WERI-Rb-1 (cell line): ENCODE measurements around the gene PTCD1.

Experiments
- DNase-seq: peaks from one replicate; pipeline ENCODE4 v3.0.0-alpha.2; 2020
- H3K27ac ChIP-seq: fragments of 250-450 bp; sonication (Bioruptor Pico); 2 replicates; pipeline ENCODE4 v1.5.1; 2020; ENCODE audit warnings: mild to moderate bottlenecking, moderate library complexity
- H3K27me3 ChIP-seq: fragments of 250-450 bp; sonication (Bioruptor Pico); 2 replicates; pipeline ENCODE4 v1.5.1; 2021; ENCODE audit warnings: mild to moderate bottlenecking, low read depth, moderate library complexity; ENCODE audit not compliant: insufficient read depth, severe bottlenecking
- H3K36me3 ChIP-seq: fragments of 250-450 bp; sonication (Bioruptor Pico); 2 replicates; pipeline ENCODE4 v1.5.1; 2020; ENCODE audit warnings: mild to moderate bottlenecking, moderate library complexity
- H3K4me3 ChIP-seq: 2 replicates; pipeline ENCODE4 v1.5.1; 2011; ENCODE audit warnings: low read depth, mild to moderate bottlenecking, control low read depth, low read length
- H3K9me3 ChIP-seq: fragments of 250-450 bp; sonication (Bioruptor Pico); 2 replicates; pipeline ENCODE4 v1.5.1; 2021; ENCODE audit warnings: mild to moderate bottlenecking, moderate library complexity; ENCODE audit not compliant: severe bottlenecking
- TF ChIP-seq, protein P1 (sequence below): IDR thresholded peaks from 2 replicates; pipeline ENCODE4 v1.5.1; 2011; ENCODE audit warnings: low read depth, mild to moderate bottlenecking, control low read depth, inconsistent platforms, low read length

PTCD1 gene

GRCh38 chr7:99472561-99473314 lies 34.1 kb upstream of the PTCD1 start, which contains the start of gene ZNF789:
Gene ZNF789 (plus strand): TSS chr7:99472890. CDS start chr7:99476457, 3,567 bp downstream.
- Histone ChIP-seq H3K36me3 (peaks cover 12% of the 10 kb centered on the region), H3K27ac (peak within 1 kb of the TSS; percentile 95), H3K9me3 (no peaks in the 10 kb centered on the region), H3K4me3 (peak within 1 kb of the TSS; percentile 95), H3K27me3 (no peaks in the 10 kb centered on the region)
- TF ChIP-seq, protein P1, sequence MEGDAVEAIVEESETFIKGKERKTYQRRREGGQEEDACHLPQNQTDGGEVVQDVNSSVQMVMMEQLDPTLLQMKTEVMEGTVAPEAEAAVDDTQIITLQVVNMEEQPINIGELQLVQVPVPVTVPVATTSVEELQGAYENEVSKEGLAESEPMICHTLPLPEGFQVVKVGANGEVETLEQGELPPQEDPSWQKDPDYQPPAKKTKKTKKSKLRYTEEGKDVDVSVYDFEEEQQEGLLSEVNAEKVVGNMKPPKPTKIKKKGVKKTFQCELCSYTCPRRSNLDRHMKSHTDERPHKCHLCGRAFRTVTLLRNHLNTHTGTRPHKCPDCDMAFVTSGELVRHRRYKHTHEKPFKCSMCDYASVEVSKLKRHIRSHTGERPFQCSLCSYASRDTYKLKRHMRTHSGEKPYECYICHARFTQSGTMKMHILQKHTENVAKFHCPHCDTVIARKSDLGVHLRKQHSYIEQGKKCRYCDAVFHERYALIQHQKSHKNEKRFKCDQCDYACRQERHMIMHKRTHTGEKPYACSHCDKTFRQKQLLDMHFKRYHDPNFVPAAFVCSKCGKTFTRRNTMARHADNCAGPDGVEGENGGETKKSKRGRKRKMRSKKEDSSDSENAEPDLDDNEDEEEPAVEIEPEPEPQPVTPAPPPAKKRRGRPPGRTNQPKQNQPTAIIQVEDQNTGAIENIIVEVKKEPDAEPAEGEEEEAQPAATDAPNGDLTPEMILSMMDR, result no peak
- DNase-seq, result peak; percentile 97

- Histone ChIP-seq H3K27ac (no peak overlapping the region), H3K36me3 (peaks cover 2% of the 10 kb centered on the region), H3K27me3 (no peaks in the 10 kb centered on the region), H3K4me3 (no peak overlapping the region), H3K9me3 (no peaks in the 10 kb centered on the region)
- TF ChIP-seq, protein P1, result no peak
- DNase-seq, result no peak
These were observed 30.9 kb upstream of the PTCD1 start for GRCh38 chr7:99469381-99470065.

DNA sequence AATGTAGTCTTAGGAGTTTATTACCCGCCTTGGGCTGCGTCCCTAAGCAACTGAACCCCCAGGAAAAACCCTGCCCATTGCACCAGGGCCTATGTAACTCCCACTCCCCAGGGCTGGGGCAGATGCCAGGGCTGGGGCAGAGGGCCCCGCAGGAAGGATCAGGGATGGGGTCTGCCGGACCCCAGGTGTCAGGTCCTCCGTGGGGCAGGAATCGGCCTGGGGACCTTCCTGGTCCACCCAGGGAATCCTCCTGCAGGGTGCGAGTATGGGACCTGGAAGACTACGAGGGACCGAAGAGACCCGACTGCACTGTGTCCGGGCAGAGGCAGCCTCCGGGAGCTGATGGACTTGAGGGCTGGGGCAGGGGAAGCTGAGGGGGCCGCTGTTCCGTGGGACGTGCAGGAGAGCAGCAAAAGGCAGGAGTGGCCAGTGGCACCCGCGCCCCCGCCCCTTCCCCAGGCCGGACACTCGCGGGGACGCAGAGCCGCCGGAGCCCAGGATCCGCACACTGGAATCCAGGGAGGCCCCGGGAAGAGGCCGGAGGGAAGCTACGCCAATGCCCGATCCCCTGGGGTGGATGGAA lies 29.8 kb upstream of the PTCD1 start:
- H3K9me3 ChIP-seq, result no peaks in the 10 kb centered on the region
- no peak overlapping the region for H3K27ac ChIP-seq
- TF ChIP-seq, protein P1, result no peak
- no peak overlapping the region for H3K4me3 ChIP-seq
- no peaks in the 10 kb centered on the region for H3K27me3 ChIP-seq
- DNase-seq, result no peak
- peaks cover 13% of the 10 kb centered on the region for H3K36me3 ChIP-seq

DNA sequence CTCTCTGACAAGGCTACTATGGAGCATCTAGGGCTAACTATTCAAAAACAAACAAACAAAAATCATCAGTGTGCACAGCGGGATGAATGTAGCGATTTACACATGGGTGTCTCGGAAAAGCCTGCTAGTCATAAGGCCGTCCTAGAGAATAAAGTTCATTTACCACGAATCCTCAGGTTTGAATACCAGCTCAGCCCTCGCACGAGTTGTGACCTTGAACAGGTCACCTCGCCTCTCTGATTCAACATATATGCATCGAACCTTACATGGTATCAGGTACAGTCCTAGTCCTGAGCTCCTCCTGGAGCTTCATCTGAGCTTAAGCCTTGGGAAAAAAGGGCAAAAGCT lies 26.8 kb upstream of the PTCD1 start:
- peak overlapping the region; percentile 91 for H3K27ac ChIP-seq
- H3K4me3 ChIP-seq, result peak overlapping the region; percentile 69
- no peaks in the 10 kb centered on the region for H3K9me3 ChIP-seq
- TF ChIP-seq, protein P1, result no peak
- peaks cover 36% of the 10 kb centered on the region for H3K36me3 ChIP-seq
- H3K27me3 ChIP-seq, result no peaks in the 10 kb centered on the region
- no peak for DNase-seq

- Histone ChIP-seq H3K36me3 (peaks cover 77% of the 10 kb centered on the region), H3K27me3 (no peaks in the 10 kb centered on the region), H3K9me3 (no peaks in the 10 kb centered on the region), H3K27ac (no peak overlapping the region), H3K4me3 (no peak overlapping the region)
- DNase-seq, result no peak
- TF ChIP-seq, protein P1, result no peak
These were observed 22.6 kb upstream of the PTCD1 start for GRCh38 chr7:99461221-99461620.
